ENCODE measurements around the gene WDR90.

Gene WDR90

DNA sequence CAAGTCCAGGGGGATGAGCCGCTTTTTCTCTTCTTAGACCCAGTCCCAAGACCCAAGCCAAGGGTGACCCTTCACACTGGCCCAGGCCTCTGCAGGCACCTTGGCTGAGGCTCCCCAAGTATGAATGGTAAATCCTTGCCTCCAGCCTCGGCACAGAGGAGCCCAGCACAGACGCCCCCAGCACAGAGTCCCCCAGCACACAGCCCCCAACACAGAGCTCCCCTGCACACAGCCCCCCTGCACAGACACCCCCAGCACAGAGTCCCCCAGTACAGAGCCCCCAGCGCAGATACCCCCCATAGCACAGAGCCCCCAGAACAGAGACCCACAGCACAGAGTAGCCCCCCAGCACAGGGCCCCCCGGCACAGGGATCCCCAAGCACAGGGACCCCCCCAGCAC, 8.6 kb upstream of the WDR90 start:
- DNase-seq = no peak

DNA sequence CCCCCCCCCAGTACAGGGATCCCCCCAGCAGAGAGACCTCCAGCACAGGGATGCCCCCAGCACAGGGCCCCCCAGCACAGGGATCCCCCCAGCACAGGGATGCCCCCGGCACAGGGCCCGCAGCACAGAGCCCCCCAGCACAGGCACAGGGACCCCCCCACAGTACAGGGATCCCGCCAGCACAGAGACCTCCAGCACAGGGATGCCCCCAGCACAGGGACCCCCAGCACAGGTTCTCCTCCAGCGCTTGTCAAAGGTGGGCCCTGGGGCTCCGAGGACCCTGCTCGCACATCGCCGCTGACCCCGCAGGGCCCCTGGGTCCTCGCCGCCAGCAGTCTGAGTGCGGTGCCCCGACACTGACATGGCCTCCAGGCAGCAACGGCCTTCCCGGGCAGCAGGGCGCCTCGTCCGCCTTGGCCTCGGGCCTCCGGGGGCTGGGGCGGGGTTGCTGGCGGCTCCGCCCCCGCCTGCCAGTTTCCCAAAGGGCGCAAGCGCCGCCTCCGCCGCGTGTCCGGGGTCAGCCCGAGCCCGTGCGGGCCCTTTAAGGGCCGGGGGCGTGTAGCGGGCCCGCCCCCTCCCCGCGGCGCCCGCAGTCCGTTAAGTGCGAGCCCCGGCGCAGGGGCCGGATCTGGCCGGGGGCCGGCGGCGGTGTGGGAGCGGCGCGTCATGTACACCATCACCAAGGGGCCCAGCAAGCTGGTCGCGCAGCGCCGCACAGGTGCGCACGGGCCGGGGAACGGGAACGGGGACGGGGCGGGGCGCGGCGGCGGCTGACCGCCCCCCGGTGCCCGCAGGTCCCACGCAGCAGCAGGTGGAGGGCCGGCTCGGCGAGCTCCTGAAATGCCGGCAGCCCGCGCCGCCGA, 7.6 kb upstream of the WDR90 start, which contains the start of gene MCRIP2:
MCRIP2 (plus strand) TSS at position 503 of the 863 bp plus-strand sequence; CDS start at position 667, 164 bp downstream.
- peak; percentile 6 for DNase-seq

GRCh38 chr16:642189-643049, 6.7 kb upstream of the WDR90 start:
- DNase-seq = no peak

GRCh38 chr16:643050-643368, 6.2 kb upstream of the WDR90 start:
- DNase-seq = no peak

DNA sequence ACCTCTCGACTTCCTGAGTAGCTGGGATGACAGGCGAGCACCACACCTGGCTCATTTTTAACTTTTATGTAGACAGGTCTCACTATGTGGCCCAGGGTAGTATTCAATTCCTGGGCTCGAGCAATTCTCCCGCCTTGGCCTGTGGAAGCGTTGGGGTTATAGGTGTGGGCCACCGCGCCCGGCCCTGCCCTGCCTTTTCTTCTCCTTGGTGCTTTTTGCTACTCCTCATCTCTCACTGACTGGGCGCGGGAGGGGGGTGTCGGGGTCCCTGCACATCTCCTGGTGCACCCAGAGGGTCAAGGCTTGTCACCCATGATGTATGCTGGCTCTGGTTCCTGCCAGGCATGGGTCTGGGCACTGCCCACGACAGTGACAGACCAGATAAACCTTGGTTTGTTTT, 4.6 kb upstream of the WDR90 start:
- DNase-seq = no peak

GRCh38 chr16:645852-646678, 3.1 kb upstream of the WDR90 start:
- no peak for DNase-seq

DNA sequence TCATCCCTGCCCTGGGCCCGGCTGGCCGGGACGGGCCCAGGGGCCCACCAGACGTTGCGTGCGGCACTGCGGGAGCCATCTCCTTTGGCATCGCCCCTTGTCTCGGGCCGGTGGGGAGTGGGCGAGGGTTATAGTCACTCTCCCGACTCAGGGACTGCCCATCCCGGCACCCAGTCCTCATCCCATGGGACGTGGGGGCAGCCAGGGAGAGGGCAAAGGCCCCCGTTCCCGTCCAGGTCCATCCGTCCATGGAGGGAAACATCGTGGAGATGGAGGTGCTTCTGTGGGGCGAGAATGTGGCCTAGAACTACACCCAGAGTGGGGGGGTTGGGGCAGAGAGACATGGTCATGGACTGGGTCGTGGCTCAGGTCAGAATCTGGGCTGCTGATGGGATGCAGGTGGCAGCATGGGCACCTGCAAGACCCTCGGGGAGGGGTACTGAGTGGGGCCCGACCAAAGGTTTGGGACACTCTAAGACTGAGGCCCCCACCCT, 2.4 kb upstream of the WDR90 start:
- DNase-seq = no peak

DNA sequence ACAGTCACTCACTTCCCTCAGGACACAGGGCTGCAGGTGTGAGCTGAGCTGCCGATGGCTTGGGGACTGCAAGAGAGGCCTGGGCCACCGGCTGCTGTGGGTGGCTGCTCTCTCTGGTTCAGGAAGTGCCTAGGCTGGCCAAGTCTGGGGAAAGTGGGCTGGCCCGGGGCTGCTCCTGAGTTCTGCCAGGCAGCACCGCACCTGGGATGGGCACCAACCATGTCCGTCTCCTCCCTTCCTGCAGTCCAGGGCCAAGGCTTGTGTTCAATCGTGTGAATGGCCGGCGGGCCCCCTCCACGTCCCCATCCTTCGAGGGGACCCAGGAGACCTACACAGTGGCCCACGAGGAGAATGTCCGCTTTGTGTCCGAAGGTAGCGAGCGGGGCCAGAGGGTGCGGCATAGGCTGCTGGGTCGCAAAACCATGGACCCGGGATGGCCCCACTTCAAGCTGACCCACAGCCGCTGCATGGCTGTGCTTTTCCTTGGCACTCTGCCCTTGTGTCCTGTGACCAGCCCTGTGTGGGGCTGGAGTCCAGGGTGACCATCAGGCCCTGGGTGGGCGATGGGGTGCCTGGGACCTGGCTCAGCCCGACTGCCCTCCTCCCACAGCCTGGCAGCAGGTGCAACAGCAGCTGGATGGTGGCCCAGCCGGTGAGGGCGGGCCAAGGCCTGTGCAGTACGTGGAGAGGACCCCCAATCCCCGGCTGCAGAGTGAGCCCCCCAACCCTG, 1.8 kb upstream of the WDR90 start:
- DNase-seq = no peak

GRCh38 chr16:648071-648780, 939 bp upstream of the WDR90 start:
- no peak for DNase-seq

GRCh38 chr16:649631-650030, 466 bp downstream of the WDR90 start:
- no peak for DNase-seq

DNA sequence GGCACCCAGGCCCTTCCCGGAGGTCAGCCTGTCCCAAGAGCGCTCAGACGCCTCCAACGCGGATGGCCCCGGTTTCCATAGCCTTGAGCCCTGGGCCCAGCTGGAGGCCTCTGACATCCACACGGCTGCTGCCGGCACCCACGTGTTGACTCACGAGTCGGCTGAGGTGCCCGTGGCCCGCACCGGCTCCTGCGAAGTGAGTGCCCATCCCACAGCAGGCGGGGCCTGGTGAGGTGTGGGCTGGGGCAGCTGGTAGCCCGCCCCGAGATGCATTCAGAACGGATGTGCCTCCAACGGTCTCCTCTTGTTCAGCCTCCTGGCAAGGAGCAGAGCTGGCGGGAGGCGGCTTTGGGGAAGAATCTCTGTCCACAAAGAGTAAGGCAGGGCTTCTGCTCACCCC, 2.7 kb downstream of the WDR90 start:
- no peak for DNase-seq

DNA sequence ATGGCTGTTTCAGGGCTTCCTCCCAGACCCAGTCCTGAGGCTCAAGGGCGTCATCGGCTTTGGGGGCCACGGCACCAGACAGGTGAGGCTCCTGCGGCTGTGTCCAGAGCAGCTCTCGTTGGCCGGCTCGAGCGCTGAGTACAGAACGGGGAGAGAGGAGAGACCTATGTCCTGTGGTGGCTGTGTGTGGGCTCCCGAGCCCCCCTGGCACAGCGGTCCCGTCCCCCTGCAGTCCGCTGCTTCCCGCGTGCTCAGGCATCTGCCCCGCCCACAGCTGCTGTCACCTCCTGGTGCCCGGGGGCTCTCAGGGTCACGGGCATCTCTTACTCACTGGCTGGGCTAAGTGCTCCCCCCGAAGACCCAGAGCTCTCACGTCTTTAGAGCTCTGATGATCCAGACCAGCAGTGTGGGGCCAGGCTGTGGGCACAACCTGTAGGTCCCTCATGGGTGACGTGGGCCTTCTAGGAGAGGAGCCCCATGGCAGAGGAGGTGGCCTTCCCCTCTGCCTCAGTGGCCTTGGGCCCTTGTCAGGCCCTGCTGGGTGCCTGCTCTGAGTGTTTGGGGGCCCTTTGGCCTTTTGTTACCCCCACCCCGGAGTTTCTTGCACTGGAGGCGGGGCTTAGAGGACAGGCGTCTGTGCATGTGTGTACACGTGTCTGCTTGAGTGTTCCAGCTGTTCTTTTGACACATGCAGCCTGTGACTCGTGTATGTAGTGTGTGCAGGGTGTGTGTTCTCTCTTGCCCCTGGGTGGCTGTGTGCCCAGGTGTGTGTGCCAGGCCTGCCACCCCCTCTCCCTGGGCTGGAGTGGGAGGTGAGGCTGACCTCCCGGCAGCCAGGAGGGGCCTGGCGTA, 3.5 kb downstream of the WDR90 start:
- DNase-seq = no peak

- no peak for DNase-seq
Measured at GRCh38 chr16:654034-654433, 4.9 kb downstream of the WDR90 start.

- DNase-seq = no peak
Measured at GRCh38 chr16:657487-657886, 8.3 kb downstream of the WDR90 start.

GRCh38 chr16:658679-659571, 9.8 kb downstream of the WDR90 start:
- DNase-seq = no peak

DNA sequence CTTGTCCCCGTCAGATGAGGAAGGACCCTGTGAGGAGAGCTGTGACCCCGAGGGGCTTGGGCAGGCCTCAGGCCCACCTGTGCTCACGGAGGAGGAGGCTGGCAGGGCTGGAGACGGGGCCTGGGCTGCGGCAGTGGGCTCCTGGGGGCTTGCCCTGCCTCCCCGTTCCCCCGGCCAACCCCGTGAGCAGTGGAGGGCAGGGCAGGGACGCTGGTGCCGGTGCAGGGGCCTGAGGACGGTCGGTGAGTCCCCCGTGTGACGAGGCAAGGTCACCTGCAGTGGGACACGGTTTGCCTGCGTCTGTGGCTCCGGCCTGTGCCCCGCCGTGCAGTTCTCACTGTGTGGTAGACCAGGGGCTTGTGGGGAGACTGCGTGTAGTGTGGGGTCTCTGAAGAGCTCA, 10.5 kb downstream of the WDR90 start:
- no peak for DNase-seq

DNA sequence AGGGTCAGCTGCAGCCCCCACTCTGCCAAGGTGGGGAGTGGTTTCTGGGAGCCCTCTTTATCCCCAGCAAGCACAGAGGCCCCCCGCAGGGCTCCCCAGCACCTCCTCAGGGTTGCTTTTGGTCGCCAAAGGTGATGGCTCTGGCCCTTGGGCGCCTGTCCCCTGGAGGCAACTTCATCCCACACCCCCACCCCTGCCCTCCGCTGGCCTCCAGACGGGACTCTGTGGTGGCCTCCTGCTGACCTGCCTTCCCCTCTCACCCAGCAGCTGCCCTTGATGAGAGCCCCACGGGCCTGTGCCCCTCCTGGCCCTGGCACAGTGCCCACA, 10.9 kb downstream of the WDR90 start:
- no peak for DNase-seq

- peak; percentile 10 for DNase-seq
Measured at GRCh38 chr16:660459-661183, 11.5 kb downstream of the WDR90 start.

Data from NCI-H1417 treated with DMSO at 0.1 percent for 48 hours (cell line).